Brain pericyte (primary cell): ENCODE results near the gene AIF1.

Source experiments
- DNase-seq: peaks from one replicate; pipeline ENCODE4 v3.0.0-alpha.2; 2012; ENCODE audit warnings: low read depth, low spot score

Gene AIF1

GRCh38 chr6:31620586-31621319 is 5.7 kb downstream of the AIF1 start, which contains the start of gene PRRC2A:
PRRC2A (plus strand) TSS chr6:31620715; CDS start chr6:31622790, 2,075 bp downstream.
- DNase-seq: no peak

- DNase-seq: no peak
Measured at GRCh38 chr6:31621320-31621939, 6.4 kb downstream of the AIF1 start.

- DNase-seq: no peak
Measured at GRCh38 chr6:31621991-31622390, 7.0 kb downstream of the AIF1 start.

- no peak for DNase-seq
Measured at GRCh38 chr6:31622684-31623091, 7.7 kb downstream of the AIF1 start.

- DNase-seq: no peak
Measured at GRCh38 chr6:31624070-31624469, 9.0 kb downstream of the AIF1 start.

GRCh38 chr6:31626952-31627351 is 11.9 kb downstream of the AIF1 start:
- no peak for DNase-seq

- no peak for DNase-seq
Measured at GRCh38 chr6:31627690-31628287, 12.8 kb downstream of the AIF1 start.

GRCh38 chr6:31629014-31629413 is 14.0 kb downstream of the AIF1 start:
- no peak for DNase-seq

GRCh38 chr6:31630177-31630934 is 15.3 kb downstream of the AIF1 start:
- no peak for DNase-seq

GRCh38 chr6:31631209-31631608 is 16.2 kb downstream of the AIF1 start:
- DNase-seq: no peak

GRCh38 chr6:31631681-31632278 is 16.7 kb downstream of the AIF1 start:
- DNase-seq: no peak

GRCh38 chr6:31632279-31632946 is 17.4 kb downstream of the AIF1 start:
- DNase-seq: no peak

- DNase-seq: no peak
Measured at GRCh38 chr6:31633447-31633846, 18.4 kb downstream of the AIF1 start.

GRCh38 chr6:31634131-31634530 is 19.1 kb downstream of the AIF1 start:
- no peak for DNase-seq

GRCh38 chr6:31634969-31635575 is 20.0 kb downstream of the AIF1 start:
- no peak for DNase-seq

GRCh38 chr6:31636698-31637596 is 21.9 kb downstream of the AIF1 start:
- DNase-seq: no peak

- no peak for DNase-seq
Measured at GRCh38 chr6:31639043-31639442, 24.0 kb downstream of the AIF1 start.

- no peak for DNase-seq
Measured at GRCh38 chr6:31639449-31639861, 24.4 kb downstream of the AIF1 start.

- DNase-seq: no peak
Measured at GRCh38 chr6:31640612-31641011, 25.6 kb downstream of the AIF1 start.

GRCh38 chr6:31641370-31641769 is 26.3 kb downstream of the AIF1 start:
- no peak for DNase-seq
